ENCODE results near the gene MPRIP. TPM values are rescaled to one million over a fixed set of nuclear protein-coding genes. Genes with fewer than 3 reads are reported as not detected.

MPRIP gene
- total RNA-seq, 1 experiment from 2014 or later: 132 TPM

DNA sequence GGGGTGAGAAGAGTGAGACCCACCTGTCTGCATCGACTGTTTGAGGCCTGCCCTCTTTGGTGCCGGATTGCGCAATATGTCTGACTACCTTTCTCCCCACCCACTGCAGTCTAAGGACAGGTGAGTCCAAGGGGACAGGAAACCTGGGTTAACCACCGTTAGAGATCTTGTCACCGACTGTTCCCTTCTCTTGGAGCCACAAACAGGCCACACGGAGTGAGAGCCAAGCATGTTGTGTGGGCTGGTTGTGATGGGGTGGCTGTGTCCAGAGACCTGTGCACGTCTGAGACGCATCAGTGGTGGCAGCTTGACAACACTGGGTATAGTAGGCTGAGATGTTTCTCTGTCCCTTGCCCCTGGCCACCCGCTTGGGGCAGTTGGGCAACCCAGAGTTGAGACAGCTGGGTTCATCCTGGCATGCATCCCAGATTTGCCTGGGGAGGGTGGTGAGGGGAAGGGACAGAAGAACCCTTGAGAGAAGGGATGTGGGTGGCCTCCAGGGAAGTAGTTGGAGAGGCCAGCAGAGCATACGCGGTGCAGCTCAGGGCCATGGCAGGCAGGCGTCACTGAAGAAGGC lies 21.4 kb downstream of the MPRIP start:
- Histone ChIP-seq H3K4me1 (ENCODE audit: insufficient read depth, low read length) (no peaks in the 10 kb centered on the region; the same call in 1 of the 2 replicates), H4K8ac (replicated peaks; ENCODE audit: insufficient read length, low read depth, low read length) (no peak overlapping the region), H3K27me3 (ENCODE audit: insufficient read depth, low read length) (no peaks in the 10 kb centered on the region), H4K20me1 (ENCODE audit: control insufficient read depth, insufficient read depth, insufficient read length) (no peaks in the 10 kb centered on the region), H3K23me2 (ENCODE audit: insufficient read length, low read depth, low read length, poor library complexity, severe bottlenecking) (no peaks in the 10 kb centered on the region), H2AFZ (ENCODE audit: low read length) (no peak overlapping the region), H2BK12ac (ENCODE audit: insufficient read length, low read depth, low read length) (no peak overlapping the region), H3K18ac (ENCODE audit: insufficient read length, low read depth, low read length) (no peak overlapping the region), H3K27ac (ENCODE audit: insufficient read length, low read depth, low read length) (no peak overlapping the region), H3K4me2 (ENCODE audit: insufficient read depth, insufficient read length, low read length) (no peak overlapping the region), H2BK5ac (ENCODE audit: insufficient read length, low read length) (no peak overlapping the region), H3K56ac (ENCODE audit: insufficient read length, low read depth, low read length) (no peak overlapping the region), H3K79me1 (ENCODE audit: insufficient read depth, low read depth, low read length, poor library complexity, severe bottlenecking) (peaks cover 8% of the 10 kb centered on the region), H2AK5ac (ENCODE audit: insufficient read length, low read length) (no peak overlapping the region), H4K5ac (ENCODE audit: insufficient read length, low read depth, low read length) (no peak overlapping the region), H3K23ac (ENCODE audit: insufficient read length, low read depth, low read length) (no peak overlapping the region), H2BK120ac (ENCODE audit: low read depth, low read length, poor library complexity, severe bottlenecking) (no peak overlapping the region), H2BK20ac (ENCODE audit: low read depth, low read length, poor library complexity, severe bottlenecking) (no peak overlapping the region), H3K9me3 (ENCODE audit: control insufficient read depth, low read depth, low read length) (no peaks in the 10 kb centered on the region), H3K79me2 (ENCODE audit: insufficient read depth, low read length) (peaks cover 1% of the 10 kb centered on the region; the same call in 1 of the 2 replicates), H2BK15ac (ENCODE audit: low read depth, low read length) (no peak overlapping the region), H4K91ac (ENCODE audit: insufficient read length, low read depth, low read length) (no peak overlapping the region), H3K14ac (ENCODE audit: insufficient read depth, low read length) (peak overlapping the region; percentile 32; the same call in 1 of the 2 replicates), H3K9ac (ENCODE audit: extremely low read depth, insufficient read length, low read length) (no peak overlapping the region), H3T11ph (ENCODE audit: low read length) (no peak overlapping the region), H3K4ac (ENCODE audit: low read depth, low read length) (no peak overlapping the region)
- H3K9me3 Mint-ChIP-seq: no peaks in the 10 kb centered on the region
- no peak overlapping the region for H3K4me3 Mint-ChIP-seq
- DNase-seq: peak; percentile 24
- H3K4me1 Mint-ChIP-seq: peaks cover 2 to 3% of the 10 kb centered on the region in 2 experiments; a peak in 2 of 4 replicates
- H3K27me3 Mint-ChIP-seq (ENCODE audit: low read depth): no peaks in the 10 kb centered on the region
- H3K27ac Mint-ChIP-seq: peak overlapping the region in 1 of 3 experiments; percentile 59; a peak in 4 of 7 replicates
- no CpG with 5 or more reads among the region's 12 CpGs for WGBS (ENCODE audit: extremely low coverage, insufficient read length, low lambda C conversion rate)
- TF ChIP-seq, protein P1, sequence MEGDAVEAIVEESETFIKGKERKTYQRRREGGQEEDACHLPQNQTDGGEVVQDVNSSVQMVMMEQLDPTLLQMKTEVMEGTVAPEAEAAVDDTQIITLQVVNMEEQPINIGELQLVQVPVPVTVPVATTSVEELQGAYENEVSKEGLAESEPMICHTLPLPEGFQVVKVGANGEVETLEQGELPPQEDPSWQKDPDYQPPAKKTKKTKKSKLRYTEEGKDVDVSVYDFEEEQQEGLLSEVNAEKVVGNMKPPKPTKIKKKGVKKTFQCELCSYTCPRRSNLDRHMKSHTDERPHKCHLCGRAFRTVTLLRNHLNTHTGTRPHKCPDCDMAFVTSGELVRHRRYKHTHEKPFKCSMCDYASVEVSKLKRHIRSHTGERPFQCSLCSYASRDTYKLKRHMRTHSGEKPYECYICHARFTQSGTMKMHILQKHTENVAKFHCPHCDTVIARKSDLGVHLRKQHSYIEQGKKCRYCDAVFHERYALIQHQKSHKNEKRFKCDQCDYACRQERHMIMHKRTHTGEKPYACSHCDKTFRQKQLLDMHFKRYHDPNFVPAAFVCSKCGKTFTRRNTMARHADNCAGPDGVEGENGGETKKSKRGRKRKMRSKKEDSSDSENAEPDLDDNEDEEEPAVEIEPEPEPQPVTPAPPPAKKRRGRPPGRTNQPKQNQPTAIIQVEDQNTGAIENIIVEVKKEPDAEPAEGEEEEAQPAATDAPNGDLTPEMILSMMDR (conservative IDR thresholded peaks at IDR 0.05): no peak
- no peaks in the 10 kb centered on the region; a peak in 1 of 7 replicates for H3K36me3 Mint-ChIP-seq (ENCODE audit: insufficient read depth in 1 of 3, low read depth in 3 of 3)

All from H9 (cell line).